HepG2 (cell line): ENCODE results near the gene CSNK2A2. TPM values are rescaled to one million over a fixed set of nuclear protein-coding genes. Genes with fewer than 3 reads are reported as not detected.
A peak's percentile ranks its signal among the peaks of the same experiment; 100 is the strongest.

Experiments
- ATAC-seq: fragments of 200-7000 bp; cut with Tn5 transposase; 3 replicates; pipeline ENCODE4 v1.9.1; 2020; ENCODE audit warnings: mild to moderate bottlenecking, moderate library complexity
- BruUV-seq: library from RNA; stranded (reverse); fragments of 400-500 nt; replicated peaks from 2 replicates; lab custom pipeline; 2021; lab: Mats Ljungman, UMichigan
- CTCF ChIA-PET: fragments of 300-600 bp; formaldehyde crosslinking; extraction: SDS; loops from one replicate; lab custom pipeline; 2021; ENCODE audit warnings: low total read pairs, inconsistent platforms, low intra/inter-chr PET ratio; lab: Yijun Ruan, JAX
- POLR2A ChIA-PET: fragments of 350-600 bp; sonication (Branson Sonifier 250); formaldehyde crosslinking; loops from one replicate; lab custom pipeline; 2020; ENCODE audit warnings: antibody characterized with exemption, inconsistent platforms; lab: Yijun Ruan, JAX
- DNase-seq: peaks from one replicate; pipeline ENCODE4 v3.0.0-alpha.2; 2015; ENCODE audit warnings: low spot score
- FAIRE-seq: peaks from 3 replicates; lab custom pipeline; 2011; peaks lifted over from hg19 to GRCh38; lab: Jason Lieb, UNC
- H2AFZ ChIP-seq: one replicate; pipeline ENCODE4 v1.6.1; 2011; ENCODE audit warnings: low read length, inconsistent platforms
- H3K27ac ChIP-seq: fragments of 300-600 bp; 3 replicates; pipeline ENCODE4 v1.8.0; 2011; ENCODE audit warnings: mixed run types, mild to moderate bottlenecking, mixed read lengths, low read length, inconsistent platforms; ENCODE audit not compliant: insufficient read depth; ENCODE audit errors: extremely low read length
- H3K27me3 ChIP-seq, 2 experiments: fragments of 200-600 bp in 1 of 2; 2 replicates in 1 of 2; 3 replicates in 1 of 2; pipeline versions ENCODE4 v1.6.0 to v1.8.0; 2011; ENCODE audit warnings: low read length in 2 of 2, mild to moderate bottlenecking in 2 of 2, moderate library complexity in 2 of 2, inconsistent platforms in 1 of 2; ENCODE audit not compliant: insufficient read depth in 2 of 2, control insufficient read depth in 1 of 2
- H3K36me3 ChIP-seq, 2 experiments: fragments of 200-600 bp in 1 of 2; replicated peaks in 1 of 2; 2 replicates in 1 of 2; 3 replicates in 1 of 2; pipeline versions ENCODE4 v1.5.1 to v1.8.0; 2011; ENCODE audit warnings: low read length in 2 of 2, inconsistent platforms in 1 of 2; ENCODE audit not compliant: insufficient read depth in 2 of 2, control insufficient read depth in 1 of 2
- H3K4me1 ChIP-seq: 2 replicates; pipeline ENCODE4 v1.5.1; 2012; ENCODE audit warnings: low read length, inconsistent platforms; ENCODE audit not compliant: insufficient read depth
- H3K4me2 ChIP-seq: 2 replicates; pipeline ENCODE4 v1.6.0; 2011; ENCODE audit warnings: low read depth, low read length, inconsistent platforms
- H3K4me3 ChIP-seq, 3 experiments: fragments of 200-600 bp in 1 of 3; sonication (generic), shearing (Covaris generic) in 1 of 3; replicated peaks in 1 of 3; 2 replicates each; pipeline ENCODE4 v1.5.1; 2011 to 2016; ENCODE audit warnings: low read length in 3 of 3, inconsistent platforms in 2 of 3, low read depth in 2 of 3, mild to moderate bottlenecking in 2 of 3, control low read depth in 1 of 3, mixed read lengths in 1 of 3; ENCODE audit not compliant: insufficient read depth in 1 of 3
- H3K79me2 ChIP-seq: one replicate; pipeline ENCODE4 v1.6.1; 2011; ENCODE audit warnings: low read length, inconsistent platforms; ENCODE audit not compliant: insufficient read depth
- H3K9ac ChIP-seq: 2 replicates; pipeline ENCODE4 v1.6.0; 2011; ENCODE audit warnings: mild to moderate bottlenecking, low read depth, low read length, inconsistent platforms; ENCODE audit not compliant: insufficient read depth
- H3K9me3 ChIP-seq: 2 replicates; pipeline ENCODE4 v1.5.1; 2012; ENCODE audit warnings: mild to moderate bottlenecking, low read length
- H4K20me1 ChIP-seq: 2 replicates; pipeline ENCODE4 v1.6.0; 2011; ENCODE audit warnings: inconsistent platforms, mild to moderate bottlenecking, low read length, moderate library complexity; ENCODE audit not compliant: insufficient read depth
- RBM22 ChIP-seq: fragments of 200-400 bp; formaldehyde crosslinking; optimal IDR thresholded peaks from 2 replicates; pipeline ENCODE3; 2017; ENCODE audit warnings: mild to moderate bottlenecking, low read length, moderate library complexity
- SCMH1 ChIP-seq: sonication (generic); formaldehyde crosslinking; IDR thresholded peaks from 2 replicates; pipeline ENCODE4 v1.9.0; 2021; ENCODE audit warnings: missing genetic modification reagents, mild to moderate bottlenecking, borderline replicate concordance
- SOX13 ChIP-seq, 3 experiments: fragments of 450-650 bp in 1 of 3; sonication (generic) in 1 of 3; formaldehyde crosslinking in 1 of 3; IDR thresholded peaks in 2 of 3; conservative IDR thresholded peaks in 1 of 3; 2 replicates each; pipeline versions ENCODE4 v1.5.0 to v1.6.1; 2016 to 2020; ENCODE audit warnings: antibody characterized with exemption in 1 of 3, mild to moderate bottlenecking in 1 of 3, missing compliant biosample characterization in 1 of 3, missing genetic modification reagents in 1 of 3, moderate library complexity in 1 of 3
- ZNF432 ChIP-seq: sonication (generic); formaldehyde crosslinking; IDR thresholded peaks from 2 replicates; pipeline ENCODE4 v1.5.0; 2020; ENCODE audit warnings: missing genetic modification reagents, mild to moderate bottlenecking, borderline replicate concordance
- WGBS: methylation state at CpG from one replicate; pipeline ENCODE4 v1.1.6; 2017; ENCODE audit warnings: low lambda C conversion rate; 5-methylcytosine and 5-hydroxymethylcytosine counted together
- in situ Hi-C: cut with HindIII; loops from 2 replicates; pipeline ENCODE4 v1.10.0; 2017; ENCODE audit warnings: low pct_unique_long_range_greater_than_20kb; ENCODE audit not compliant: extremely low pct_ligation_motif_present
- intact Hi-C: fragments of 100-400 bp; cut with micrococcal nuclease; formaldehyde crosslinking; loops from one replicate; pipeline ENCODE4 v1.10.0; 2022; ENCODE audit not compliant: unreplicated experiment
- polyA plus RNA-seq, 8 experiments: library from polyadenylated mRNA; depleted of rRNA in 3 of 8; stranded (reverse) in 7 of 8; unstranded in 1 of 8; fragments of >200 nt; fragmentation: Illumina TruSeq in 4 of 8; extraction: Trizol in 4 of 8; gene quantifications; 2 replicates each; pipeline versions ENCODE4 v1.2.1 to v1.2.3, GENCODE V29; 2011 to 2016; ENCODE audit warnings: low read depth in 4 of 8, missing spikeins in 1 of 8, mixed read lengths in 1 of 8; ENCODE audit not compliant: insufficient read depth in 1 of 8
- total RNA-seq, 5 experiments: library from RNA; depleted of rRNA; stranded (reverse); fragments of >200 nt; fragmentation: Illumina TruSeq; extraction: Trizol; gene quantifications; 2 replicates each; pipeline ENCODE4 v1.2.3, GENCODE V29; 2016; ENCODE audit warnings: low read depth in 1 of 5

Gene CSNK2A2
- total and polyA plus RNA-seq, 2 of the 13 experiments (the other 11 are each of a cell fraction or from before 2014, with no cell fraction given), result 46.4 to 56.9 TPM

- no peak for TF ChIP-seq ZNF432
- TF ChIP-seq SCMH1 (CRISPR knock-in tag), result no peak
These were observed 82.8 kb downstream of the CSNK2A2 start (continued) for GRCh38 chr16:58114827-58115825.

GRCh38 chr16:58111302-58111627 lies 86.6 kb downstream of the CSNK2A2 start:
- Histone ChIP-seq H3K79me2 (no peaks in the 10 kb centered on the region), H3K9me3 (no peaks in the 10 kb centered on the region), H3K9ac (no peak overlapping the region), H3K4me2 (no peak overlapping the region), H4K20me1 (no peaks in the 10 kb centered on the region), H3K27me3 (no peaks in the 10 kb centered on the region), H2AFZ (no peak overlapping the region), H3K36me3 (peaks cover 15 to 30% of the 10 kb centered on the region in 2 experiments), H3K4me3 (no peak overlapping the region), H3K27ac (no peak overlapping the region), H3K4me1 (no peaks in the 10 kb centered on the region)
- ATAC-seq, result no peak
- ChIA-PET POLR2A (no interaction called here), CTCF (no interaction called here)
- no peak for FAIRE-seq
- no TSS peak for BruUV-seq
- intact Hi-C loops (no loop called here), in situ Hi-C loops (no loop called here)
- WGBS, result 87% methylated on average over 3 of the region's 3 CpGs
- no peak for DNase-seq
- TF ChIP-seq RBM22 (peak; percentile 63), SOX13 (IDR thresholded peaks at IDR 0.05) (no peak), SOX13 (CRISPR knock-in tag; conservative IDR thresholded peaks at IDR 0.05 in 1 of 2, IDR thresholded peaks at IDR 0.05 in 1 of 2) (no peak)
